Choroid plexus epithelial cell (primary cell): ENCODE results near the gene FAM163B.
A peak's percentile ranks its signal among the peaks of the same experiment; 100 is the strongest.

ENCODE experiments used
- DNase-seq: peaks from one replicate; pipeline ENCODE4 v3.0.0-alpha.2; 2010; ENCODE audit warnings: low read depth
- H3K4me3 ChIP-seq: 2 replicates; pipeline ENCODE4 v1.5.1; 2011; ENCODE audit warnings: low read depth, mild to moderate bottlenecking, control low read depth, low read length, moderate library complexity
- TF ChIP-seq, protein P1 (sequence below): conservative IDR thresholded peaks from 2 replicates; pipeline ENCODE4 v1.5.1; 2011; ENCODE audit warnings: low read depth, mild to moderate bottlenecking, control low read depth, inconsistent platforms, low read length, moderate library complexity

The FAM163B gene

DNA sequence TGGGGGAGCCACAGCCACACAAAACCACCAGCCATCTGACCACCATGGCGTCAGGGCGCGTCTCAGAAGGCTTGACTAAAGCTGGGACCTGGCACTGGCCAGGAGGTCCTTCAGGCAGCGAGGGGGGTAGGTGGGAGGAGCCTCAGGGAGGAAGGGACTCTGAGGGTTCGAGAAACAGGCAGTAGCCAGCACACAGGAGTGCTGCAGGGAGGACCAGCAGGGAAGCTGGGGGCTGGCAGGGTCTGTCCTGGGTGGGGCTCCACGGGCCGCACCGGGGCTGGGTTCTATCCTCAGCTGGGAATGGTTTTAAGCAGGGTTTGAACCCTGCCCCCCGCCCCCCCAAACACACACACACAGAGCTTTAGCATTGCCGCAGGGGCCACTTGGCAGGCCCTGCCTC, 7.4 kb downstream of the FAM163B start:
- H3K4me3 ChIP-seq: no peak overlapping the region
- TF ChIP-seq, protein P1, sequence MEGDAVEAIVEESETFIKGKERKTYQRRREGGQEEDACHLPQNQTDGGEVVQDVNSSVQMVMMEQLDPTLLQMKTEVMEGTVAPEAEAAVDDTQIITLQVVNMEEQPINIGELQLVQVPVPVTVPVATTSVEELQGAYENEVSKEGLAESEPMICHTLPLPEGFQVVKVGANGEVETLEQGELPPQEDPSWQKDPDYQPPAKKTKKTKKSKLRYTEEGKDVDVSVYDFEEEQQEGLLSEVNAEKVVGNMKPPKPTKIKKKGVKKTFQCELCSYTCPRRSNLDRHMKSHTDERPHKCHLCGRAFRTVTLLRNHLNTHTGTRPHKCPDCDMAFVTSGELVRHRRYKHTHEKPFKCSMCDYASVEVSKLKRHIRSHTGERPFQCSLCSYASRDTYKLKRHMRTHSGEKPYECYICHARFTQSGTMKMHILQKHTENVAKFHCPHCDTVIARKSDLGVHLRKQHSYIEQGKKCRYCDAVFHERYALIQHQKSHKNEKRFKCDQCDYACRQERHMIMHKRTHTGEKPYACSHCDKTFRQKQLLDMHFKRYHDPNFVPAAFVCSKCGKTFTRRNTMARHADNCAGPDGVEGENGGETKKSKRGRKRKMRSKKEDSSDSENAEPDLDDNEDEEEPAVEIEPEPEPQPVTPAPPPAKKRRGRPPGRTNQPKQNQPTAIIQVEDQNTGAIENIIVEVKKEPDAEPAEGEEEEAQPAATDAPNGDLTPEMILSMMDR: no peak
- no peak for DNase-seq

DNA sequence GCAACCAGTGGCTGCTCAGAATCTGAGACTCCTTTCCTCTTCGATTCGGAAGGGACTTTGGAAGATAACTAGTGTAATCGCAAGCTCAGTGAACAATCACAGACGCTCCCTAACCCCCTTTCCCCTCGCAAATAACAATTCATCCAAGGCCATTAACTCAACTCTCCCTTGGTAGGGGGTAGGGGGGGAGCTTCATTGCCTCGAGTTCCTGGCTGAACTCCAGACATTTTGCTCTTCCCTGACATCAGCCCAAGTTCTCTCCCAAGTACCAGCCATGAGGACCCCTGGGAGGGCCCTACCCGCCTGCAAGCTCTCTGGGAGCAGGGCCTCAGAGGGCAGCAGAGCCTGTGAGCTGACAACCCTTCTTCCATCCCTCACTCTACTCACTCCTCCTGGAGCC, 8.4 kb downstream of the FAM163B start:
- no peak overlapping the region for H3K4me3 ChIP-seq
- DNase-seq: no peak
- TF ChIP-seq, protein P1: no peak

DNA sequence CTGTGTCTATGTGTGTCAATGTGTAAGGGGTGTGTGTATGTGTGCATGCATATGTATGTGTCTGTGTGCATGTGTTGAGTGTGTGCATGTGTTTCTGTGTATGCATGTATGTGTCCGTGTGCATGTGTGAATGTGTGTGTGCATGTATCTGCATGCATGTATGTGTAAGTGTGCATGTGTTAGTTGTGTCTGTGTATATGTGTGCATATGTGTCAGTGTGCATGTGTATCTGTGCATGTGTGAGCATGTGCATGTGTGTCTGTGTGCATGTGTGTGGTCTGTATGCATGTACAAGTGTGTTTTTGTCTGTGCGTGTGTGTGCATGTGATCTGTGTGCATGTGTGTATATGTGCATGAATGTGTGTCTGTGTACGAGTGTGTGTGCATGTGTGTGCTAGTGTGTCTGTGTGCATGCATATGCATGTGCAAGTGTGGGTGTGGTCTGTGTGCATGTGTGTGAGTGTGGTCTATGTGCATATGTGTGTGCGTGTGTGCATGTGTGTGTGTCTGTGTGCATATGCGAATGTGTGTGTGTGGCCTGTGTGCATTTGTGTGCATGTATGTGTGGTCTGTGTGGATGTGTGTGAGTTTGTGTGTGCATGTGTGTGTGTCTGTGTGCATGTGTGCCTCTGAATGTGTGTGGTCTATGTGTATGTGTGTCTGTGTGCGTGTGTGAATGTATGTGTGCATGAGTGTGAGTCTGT, 9.6 kb downstream of the FAM163B start:
- H3K4me3 ChIP-seq: no peak overlapping the region
- TF ChIP-seq, protein P1: no peak
- DNase-seq: no peak

DNA sequence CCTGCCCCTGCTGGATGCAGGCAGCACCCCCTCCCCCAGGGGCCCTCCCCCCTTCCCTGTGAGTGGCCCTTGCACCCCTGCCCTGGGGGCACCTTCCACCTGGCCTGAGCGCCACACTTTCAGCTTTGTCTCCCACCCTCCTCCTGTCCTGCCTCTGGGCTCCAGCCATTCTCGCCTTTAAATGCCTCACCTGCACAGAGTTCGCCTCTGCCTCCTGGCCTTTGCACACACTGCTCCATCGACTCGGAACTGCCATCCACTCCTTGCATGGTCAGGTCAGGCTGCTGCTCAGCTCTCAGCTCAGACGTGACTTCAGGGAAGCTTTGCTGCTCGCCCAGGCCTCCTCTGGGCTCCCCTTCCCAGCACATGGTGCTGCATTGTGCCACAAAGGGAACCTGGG, 10.2 kb downstream of the FAM163B start:
- H3K4me3 ChIP-seq: no peak overlapping the region
- TF ChIP-seq, protein P1: no peak
- no peak for DNase-seq

DNA sequence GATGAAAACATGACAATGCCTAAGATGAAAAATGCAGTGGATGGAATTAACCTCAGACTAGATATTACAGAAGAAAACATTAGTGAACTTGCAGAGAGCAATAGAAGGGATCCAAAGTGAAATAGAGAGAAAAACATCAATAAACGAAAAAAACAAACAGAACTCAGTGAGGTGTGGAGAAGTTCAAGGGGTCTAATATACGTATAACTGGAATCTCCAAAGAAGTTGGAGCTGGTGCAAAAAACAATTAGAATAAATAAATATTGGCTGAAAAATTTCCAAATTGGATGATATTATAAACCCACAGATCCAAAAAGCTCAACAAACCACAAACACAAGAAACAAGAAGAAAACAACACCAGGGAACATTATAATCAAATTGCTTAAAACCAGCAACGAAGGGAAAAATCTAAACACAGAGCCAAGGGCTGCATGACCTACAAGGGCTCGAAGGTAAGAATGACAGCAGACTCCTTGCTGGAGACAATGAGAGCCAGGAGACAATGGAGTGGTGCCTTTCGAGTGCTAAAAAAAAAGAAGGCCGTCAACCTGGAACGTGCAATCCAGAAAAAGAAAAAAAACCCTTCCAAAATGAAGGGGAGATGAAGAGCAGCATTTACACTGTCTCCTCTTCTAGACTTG, 11.8 kb downstream of the FAM163B start:
- TF ChIP-seq, protein P1: no peak
- no peak overlapping the region for H3K4me3 ChIP-seq
- peak; percentile 37 for DNase-seq

DNA sequence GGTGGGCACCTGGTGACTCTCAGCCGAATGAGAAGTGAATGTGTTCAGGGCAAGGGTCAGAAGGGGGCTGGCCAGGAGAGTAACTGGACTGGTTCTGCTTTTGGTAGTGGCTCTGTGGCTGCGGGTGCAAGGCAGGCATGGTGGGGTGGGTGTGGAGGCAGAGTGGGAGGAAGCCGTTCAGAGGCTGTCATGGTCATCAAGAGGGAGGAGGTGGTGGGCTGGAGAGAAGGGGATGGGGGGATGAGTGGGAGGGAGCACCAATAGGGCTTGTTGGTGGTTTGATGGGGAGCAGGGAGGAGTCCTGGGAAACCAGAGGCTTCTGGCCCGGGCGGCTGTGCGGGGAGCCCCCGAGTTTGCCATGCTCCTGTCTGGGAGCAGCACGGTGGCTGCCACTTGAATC, 13.3 kb downstream of the FAM163B start:
- DNase-seq: no peak
- H3K4me3 ChIP-seq: no peak overlapping the region
- TF ChIP-seq, protein P1: no peak

DNA sequence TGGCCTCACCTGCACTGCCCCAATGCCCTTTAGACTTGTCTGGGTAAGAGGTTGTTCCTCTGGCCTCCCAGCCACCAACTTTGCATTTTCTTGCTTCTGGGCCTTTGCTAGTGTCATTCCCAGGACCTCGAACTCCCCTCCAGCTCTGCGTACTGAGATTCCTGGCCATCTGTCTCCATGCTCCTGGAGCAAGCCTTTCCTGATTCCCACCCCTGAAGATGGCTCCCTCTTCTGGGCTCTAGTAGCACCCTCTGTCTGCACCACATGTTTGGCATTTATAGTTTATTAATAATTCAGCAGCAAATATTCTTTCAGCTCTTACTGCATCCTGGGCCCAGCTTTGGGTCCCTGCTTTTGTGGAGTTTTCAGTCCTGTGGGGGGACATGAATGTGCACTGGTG, 14.9 kb downstream of the FAM163B start:
- DNase-seq: no peak
- no peak overlapping the region for H3K4me3 ChIP-seq
- TF ChIP-seq, protein P1: peak; percentile 9
